NCI-H2171 treated with DMSO at 0.1 percent for 48 hours (cell line): ENCODE data around the gene TP53AIP1.

Experiments used
- DNase-seq: peaks from one replicate; lab custom pipeline; 2025; lab: John Stamatoyannopoulos, UW

TP53AIP1 gene

GRCh38 chr11:128942817-128943427 lies at the start of gene TP53AIP1:
TP53AIP1 (minus strand) TSS chr11:128942871; CDS start chr11:128937818, 5,053 bp downstream.
- DNase-seq: no peak

GRCh38 chr11:128988242-128988970 lies 45.7 kb upstream of the TP53AIP1 start:
- DNase-seq: no peak

- no peak for DNase-seq
These were observed 43.2 kb upstream of the TP53AIP1 start for GRCh38 chr11:128985880-128986279.

- no peak for DNase-seq
These were observed 40.4 kb upstream of the TP53AIP1 start for GRCh38 chr11:128983023-128983422.

GRCh38 chr11:128981254-128981653 lies 38.6 kb upstream of the TP53AIP1 start:
- DNase-seq: no peak

- DNase-seq: no peak
These were observed 28.0 kb upstream of the TP53AIP1 start for GRCh38 chr11:128970598-128971190.

- no peak for DNase-seq
These were observed 26.2 kb upstream of the TP53AIP1 start for GRCh38 chr11:128968916-128969315.

- no peak for DNase-seq
These were observed 24.9 kb upstream of the TP53AIP1 start for GRCh38 chr11:128967578-128967977.

GRCh38 chr11:128965485-128965884 lies 22.8 kb upstream of the TP53AIP1 start:
- no peak for DNase-seq

GRCh38 chr11:128964463-128964930 lies 21.8 kb upstream of the TP53AIP1 start:
- DNase-seq: peak; percentile 86

GRCh38 chr11:128963744-128964325 lies 21.2 kb upstream of the TP53AIP1 start:
- peak; percentile 92 for DNase-seq

GRCh38 chr11:128962896-128963295 lies 20.2 kb upstream of the TP53AIP1 start:
- DNase-seq: no peak

- no peak for DNase-seq
These were observed 19.0 kb upstream of the TP53AIP1 start for GRCh38 chr11:128961645-128962044.

GRCh38 chr11:128957202-128957482 lies 14.5 kb upstream of the TP53AIP1 start:
- DNase-seq: no peak

GRCh38 chr11:128956401-128957201 lies 13.9 kb upstream of the TP53AIP1 start:
- DNase-seq: peak; percentile 71

GRCh38 chr11:128955636-128956035 lies 13.0 kb upstream of the TP53AIP1 start:
- no peak for DNase-seq

GRCh38 chr11:128953151-128953550 lies 10.5 kb upstream of the TP53AIP1 start:
- DNase-seq: no peak

GRCh38 chr11:128949791-128950454 lies 7.3 kb upstream of the TP53AIP1 start:
- DNase-seq: no peak

GRCh38 chr11:128948583-128948982 lies 5.9 kb upstream of the TP53AIP1 start:
- no peak for DNase-seq

GRCh38 chr11:128947773-128948172 lies 5.1 kb upstream of the TP53AIP1 start:
- DNase-seq: no peak

GRCh38 chr11:128946648-128947047 lies 4.0 kb upstream of the TP53AIP1 start:
- no peak for DNase-seq
